Fibroblast of mammary gland (primary cell): ENCODE data around the gene OR14A2.
A peak's percentile ranks its signal among the peaks of the same experiment; 100 is the strongest.
"Not testable (repeated sequence)": the region's sequence is repeated elsewhere in the genome, so short reads cannot be mapped to it uniquely, and the experiment has no call there.

Experiments used
- DNase-seq: peaks from one replicate; pipeline ENCODE4 v3.0.0-alpha.2; 2010; ENCODE audit warnings: low read depth
- H3K4me3 ChIP-seq: 2 replicates; pipeline ENCODE4 v1.5.1; 2011; ENCODE audit warnings: low read depth, mild to moderate bottlenecking, low read length, moderate library complexity; ENCODE audit not compliant: control insufficient read depth
- TF ChIP-seq, protein P1 (sequence below): conservative IDR thresholded peaks from 2 replicates; pipeline ENCODE4 v1.5.1; 2011; ENCODE audit warnings: low read depth, low read length, inconsistent platforms; ENCODE audit not compliant: control insufficient read depth, insufficient read depth

The OR14A2 gene

DNA sequence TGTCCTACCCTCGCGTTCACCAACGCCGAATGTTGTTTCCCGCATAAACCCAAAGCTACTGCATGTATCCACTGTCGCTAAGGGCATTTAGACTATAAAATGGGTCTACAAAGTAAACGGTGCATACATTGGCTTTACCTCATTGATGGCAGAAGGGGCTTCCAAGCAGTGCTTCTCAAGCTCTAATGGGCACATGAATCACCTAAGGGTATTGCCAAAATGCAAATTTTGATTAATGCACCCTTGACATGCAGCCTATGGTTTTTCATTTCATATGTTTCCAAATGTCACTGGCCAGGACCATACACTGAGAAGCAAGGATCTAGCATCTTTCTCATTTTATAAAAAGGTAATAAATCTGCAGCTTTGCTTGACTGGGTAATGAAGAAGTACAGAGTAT is 34.2 kb downstream of the OR14A2 start:
- H3K4me3 ChIP-seq, result no peak overlapping the region
- TF ChIP-seq, protein P1, sequence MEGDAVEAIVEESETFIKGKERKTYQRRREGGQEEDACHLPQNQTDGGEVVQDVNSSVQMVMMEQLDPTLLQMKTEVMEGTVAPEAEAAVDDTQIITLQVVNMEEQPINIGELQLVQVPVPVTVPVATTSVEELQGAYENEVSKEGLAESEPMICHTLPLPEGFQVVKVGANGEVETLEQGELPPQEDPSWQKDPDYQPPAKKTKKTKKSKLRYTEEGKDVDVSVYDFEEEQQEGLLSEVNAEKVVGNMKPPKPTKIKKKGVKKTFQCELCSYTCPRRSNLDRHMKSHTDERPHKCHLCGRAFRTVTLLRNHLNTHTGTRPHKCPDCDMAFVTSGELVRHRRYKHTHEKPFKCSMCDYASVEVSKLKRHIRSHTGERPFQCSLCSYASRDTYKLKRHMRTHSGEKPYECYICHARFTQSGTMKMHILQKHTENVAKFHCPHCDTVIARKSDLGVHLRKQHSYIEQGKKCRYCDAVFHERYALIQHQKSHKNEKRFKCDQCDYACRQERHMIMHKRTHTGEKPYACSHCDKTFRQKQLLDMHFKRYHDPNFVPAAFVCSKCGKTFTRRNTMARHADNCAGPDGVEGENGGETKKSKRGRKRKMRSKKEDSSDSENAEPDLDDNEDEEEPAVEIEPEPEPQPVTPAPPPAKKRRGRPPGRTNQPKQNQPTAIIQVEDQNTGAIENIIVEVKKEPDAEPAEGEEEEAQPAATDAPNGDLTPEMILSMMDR, result no peak
- no peak for DNase-seq

DNA sequence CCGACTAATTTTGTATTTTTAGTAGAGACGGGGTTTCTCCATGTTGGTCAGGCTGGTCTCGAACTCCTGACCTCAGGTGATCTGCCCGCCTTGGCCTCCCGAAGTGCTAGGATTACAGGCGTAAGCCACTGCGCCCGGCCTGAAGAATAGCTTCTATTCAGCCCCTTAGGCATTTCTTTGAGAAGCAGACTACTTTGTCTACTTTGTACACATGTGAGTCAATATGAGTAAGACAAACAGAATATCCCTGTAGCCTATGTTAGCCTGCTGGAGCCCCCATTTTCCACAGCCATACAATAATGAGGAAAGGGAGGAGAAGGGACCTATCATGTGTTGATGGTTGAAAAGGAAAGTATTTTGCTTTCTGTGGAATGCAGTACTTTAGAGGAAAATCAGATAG is 37.3 kb downstream of the OR14A2 start:
- DNase-seq, H3K4me3 ChIP-seq: not testable (repeated sequence)

GRCh38 chr1:247701338-247701737 is 46.6 kb downstream of the OR14A2 start:
- TF ChIP-seq, protein P1, result no peak
- DNase-seq, result no peak
- H3K4me3 ChIP-seq, result no peak overlapping the region

- no peak overlapping the region for H3K4me3 ChIP-seq
- peak; percentile 43 for DNase-seq
These were observed 66.5 kb downstream of the OR14A2 start for GRCh38 chr1:247681288-247681897.

GRCh38 chr1:247680171-247680570 is 67.8 kb downstream of the OR14A2 start:
- H3K4me3 ChIP-seq, result no peak overlapping the region
- DNase-seq, result no peak
- TF ChIP-seq, protein P1, result no peak

More at GRCh38 chr1:247681288-247681897, 66.5 kb downstream of the OR14A2 start:
- TF ChIP-seq, protein P1, result peak; percentile 76

GRCh38 chr1:247679639-247680038 is 68.3 kb downstream of the OR14A2 start, which contains the start of gene OR13G1:
TSS of gene OR13G1 (minus strand) at chr1:247679739. CDS start at chr1:247673041, 6,698 bp downstream.
- no peak within 1 kb of the TSS for H3K4me3 ChIP-seq
- no peak for DNase-seq
- TF ChIP-seq, protein P1, result no peak
